LNCAP (cell line): ENCODE data around the gene SCN5A.
A peak's percentile ranks its signal among the peaks of the same experiment; 100 is the strongest.

Experiments
- TF ChIP-seq, protein P1 (sequence below): fragments of 450-650 bp; IDR thresholded peaks from 2 replicates; pipeline ENCODE4 v1.5.1; 2017; ENCODE audit warnings: mild to moderate bottlenecking

SCN5A gene

DNA sequence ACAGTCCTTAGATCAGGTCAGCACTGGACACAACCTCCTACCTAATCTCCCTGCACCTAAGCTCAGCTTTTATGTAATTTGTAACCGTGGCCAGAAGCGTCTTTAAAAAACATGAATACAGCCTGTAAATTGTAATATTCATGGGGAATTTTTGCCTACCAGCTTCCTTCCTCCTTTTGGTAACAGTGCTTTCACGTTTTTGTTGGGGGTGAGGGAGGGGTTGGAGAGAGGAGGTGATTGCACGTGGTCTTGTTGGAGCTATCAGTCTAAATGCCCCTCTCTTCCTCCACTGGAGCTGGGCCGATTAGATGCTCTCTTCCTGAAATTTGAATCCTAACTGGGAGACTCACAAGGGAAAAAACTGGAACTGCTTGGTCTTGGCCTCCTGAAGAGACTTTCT, 35.1 kb upstream of the SCN5A start:
- TF ChIP-seq, protein P1, sequence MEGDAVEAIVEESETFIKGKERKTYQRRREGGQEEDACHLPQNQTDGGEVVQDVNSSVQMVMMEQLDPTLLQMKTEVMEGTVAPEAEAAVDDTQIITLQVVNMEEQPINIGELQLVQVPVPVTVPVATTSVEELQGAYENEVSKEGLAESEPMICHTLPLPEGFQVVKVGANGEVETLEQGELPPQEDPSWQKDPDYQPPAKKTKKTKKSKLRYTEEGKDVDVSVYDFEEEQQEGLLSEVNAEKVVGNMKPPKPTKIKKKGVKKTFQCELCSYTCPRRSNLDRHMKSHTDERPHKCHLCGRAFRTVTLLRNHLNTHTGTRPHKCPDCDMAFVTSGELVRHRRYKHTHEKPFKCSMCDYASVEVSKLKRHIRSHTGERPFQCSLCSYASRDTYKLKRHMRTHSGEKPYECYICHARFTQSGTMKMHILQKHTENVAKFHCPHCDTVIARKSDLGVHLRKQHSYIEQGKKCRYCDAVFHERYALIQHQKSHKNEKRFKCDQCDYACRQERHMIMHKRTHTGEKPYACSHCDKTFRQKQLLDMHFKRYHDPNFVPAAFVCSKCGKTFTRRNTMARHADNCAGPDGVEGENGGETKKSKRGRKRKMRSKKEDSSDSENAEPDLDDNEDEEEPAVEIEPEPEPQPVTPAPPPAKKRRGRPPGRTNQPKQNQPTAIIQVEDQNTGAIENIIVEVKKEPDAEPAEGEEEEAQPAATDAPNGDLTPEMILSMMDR, result no peak

DNA sequence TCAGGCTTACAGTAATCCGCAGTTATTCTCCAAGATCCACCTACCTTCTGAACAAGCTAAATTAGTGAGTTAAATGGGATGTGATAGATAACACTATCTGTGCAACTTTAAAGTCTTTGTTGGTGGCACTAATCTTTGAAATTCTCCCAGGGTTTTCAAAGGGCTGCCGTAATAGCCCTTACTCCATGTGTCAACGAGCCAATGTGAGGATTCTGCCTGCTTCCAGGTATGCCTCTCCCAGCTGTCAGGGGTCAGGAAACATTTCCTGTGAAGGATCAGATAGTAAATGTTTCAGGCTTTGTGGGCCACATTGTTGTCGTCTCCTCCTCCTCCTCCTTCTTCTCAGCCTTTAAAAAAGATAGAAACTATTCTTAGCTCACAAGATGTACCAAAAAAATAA, 20.2 kb upstream of the SCN5A start:
- TF ChIP-seq, protein P1, result no peak

DNA sequence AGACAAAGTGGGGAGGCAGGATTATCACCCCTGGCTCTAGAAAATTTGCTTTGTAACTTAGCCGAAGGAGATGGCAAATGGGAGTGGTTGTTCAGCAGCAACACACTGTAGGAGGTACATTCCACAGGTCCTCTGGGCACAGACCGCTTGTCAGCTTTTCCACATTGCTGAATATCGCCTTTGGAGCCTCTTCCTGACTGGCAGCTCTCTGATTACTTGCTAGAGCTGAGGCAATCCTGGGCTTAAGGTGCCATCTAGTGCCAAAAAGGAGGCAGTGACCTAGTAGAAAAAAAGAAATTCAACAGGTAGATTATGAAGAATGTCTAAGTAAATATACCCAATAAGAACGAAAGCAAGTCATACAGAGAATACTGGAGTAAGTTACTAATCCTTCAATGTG, 13.1 kb upstream of the SCN5A start:
- TF ChIP-seq, protein P1, result peak; percentile 57

DNA sequence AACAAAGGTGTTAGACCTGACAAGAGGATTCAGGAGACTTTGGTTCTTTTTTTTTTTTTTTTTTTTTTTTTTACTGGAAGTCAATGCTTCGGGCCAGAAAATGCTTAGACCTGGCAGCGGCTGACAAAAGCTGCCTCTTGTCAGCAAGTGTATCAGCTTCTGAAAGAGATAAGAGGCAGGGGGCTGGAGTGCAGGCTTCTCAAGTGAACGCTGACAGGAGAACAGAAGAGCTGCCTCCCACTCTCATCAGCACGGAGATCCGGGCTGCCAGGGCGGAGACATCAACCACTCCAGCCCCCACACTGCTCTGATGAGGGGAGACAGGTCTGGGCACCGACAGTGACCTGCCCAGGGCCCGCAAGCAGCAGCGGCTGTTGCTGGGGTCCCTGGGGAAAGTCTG, 9.4 kb upstream of the SCN5A start:
- TF ChIP-seq, protein P1, result no peak

DNA sequence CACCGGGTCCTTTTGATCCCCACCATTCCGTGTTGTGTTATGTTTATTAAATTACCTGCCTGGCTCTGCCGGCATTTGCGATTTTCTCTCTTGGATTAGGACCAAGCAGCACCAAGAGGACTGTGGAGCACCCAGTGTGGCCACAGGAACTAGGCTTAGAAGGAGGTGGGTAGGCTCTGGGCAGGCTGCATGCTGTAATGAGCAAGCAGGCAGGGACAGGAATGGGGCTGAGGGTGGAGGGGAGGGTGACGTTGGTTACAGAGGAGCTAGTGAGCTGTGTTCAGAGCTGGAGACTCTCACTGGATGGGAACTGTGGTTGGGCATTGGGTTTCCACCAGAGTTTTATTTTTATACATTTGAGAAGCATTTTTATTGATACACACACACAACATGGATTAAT, 7.9 kb upstream of the SCN5A start:
- TF ChIP-seq, protein P1, result no peak

DNA sequence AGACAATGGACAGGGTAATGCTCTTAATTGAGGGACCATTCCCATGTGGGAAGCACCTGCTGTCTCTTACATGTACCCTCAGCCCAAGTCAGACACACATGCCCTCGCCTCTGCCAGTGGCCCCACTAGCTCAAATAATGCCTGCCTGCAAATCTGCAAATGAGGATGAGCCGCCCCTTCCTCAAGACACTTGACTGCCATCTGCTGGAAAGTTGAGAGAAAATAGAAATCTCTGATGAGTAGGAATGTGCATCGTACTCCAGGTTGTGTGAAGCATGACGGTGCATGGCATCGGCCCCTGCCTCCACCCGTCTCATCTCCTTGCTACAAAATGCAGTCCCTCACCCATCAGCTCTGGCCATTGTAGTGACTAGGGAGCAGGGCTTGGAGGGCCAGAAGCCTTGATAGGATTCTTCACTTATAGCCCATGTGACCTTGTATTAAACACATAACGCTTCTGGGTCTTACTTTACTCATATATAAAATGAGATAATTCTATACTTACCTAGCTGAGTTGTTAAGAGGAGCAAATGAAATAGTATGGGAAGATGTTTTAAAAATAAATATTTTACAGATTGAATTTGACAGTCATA, 6.3 kb upstream of the SCN5A start:
- TF ChIP-seq, protein P1, result peak; percentile 67

DNA sequence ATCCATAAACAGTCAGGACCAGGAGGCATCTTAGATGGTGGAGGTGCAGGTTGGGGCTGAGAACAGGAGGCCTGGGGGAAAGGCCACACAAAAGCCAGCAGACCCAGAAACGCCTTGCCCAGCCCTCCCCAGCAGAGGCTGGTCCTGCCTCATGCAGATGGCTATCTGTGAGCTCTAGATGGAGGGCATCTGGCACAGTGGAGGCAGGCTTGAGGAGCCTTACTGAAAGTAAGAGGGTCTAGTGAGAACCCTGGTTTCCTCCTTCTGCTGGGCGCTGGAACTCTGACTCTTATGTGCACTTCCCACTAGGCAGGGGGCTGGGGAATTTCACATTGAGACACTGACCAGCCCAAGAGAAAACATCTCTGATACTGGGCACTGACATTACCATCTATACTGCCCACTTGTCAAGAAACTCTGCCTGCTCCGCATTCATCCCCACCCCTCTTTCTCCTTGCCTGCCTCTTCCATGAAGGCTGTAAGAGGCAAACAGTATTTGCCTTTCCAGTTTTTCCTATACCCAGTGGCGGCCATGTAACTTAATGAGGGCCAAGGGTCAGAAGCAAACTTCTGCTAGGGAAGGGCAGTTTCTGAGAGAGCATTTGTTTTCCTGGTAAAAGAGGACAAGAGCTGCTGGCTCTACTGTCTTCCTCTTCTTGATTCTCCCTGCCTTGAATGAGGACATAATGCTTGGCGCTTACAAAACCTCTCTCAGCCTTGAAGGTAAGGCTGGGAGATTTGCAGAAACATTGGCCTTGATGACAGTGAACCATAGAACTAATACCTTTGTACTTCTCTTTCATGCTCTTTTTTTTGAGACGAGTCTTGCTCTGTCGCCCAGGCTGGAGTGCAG, 4.4 kb upstream of the SCN5A start:
- TF ChIP-seq, protein P1, result no peak
